ENCODE data around the gene CACHD1. TPM values are rescaled to one million over a fixed set of nuclear protein-coding genes. Genes with fewer than 3 reads are reported as not detected.

The CACHD1 gene
- total and polyA plus RNA-seq, 2 donors (not counting 1 experiment from before 2014, with no cell fraction given): 2.9 to 5.4 TPM

- Histone ChIP-seq H3K9me3 (ENCODE audit: control insufficient read depth, insufficient read depth, low read depth, low read length) (no peaks in the 10 kb centered on the region), H3K9ac (ENCODE audit: insufficient read depth, low read length) (no peak overlapping the region), H2AFZ (ENCODE audit: low read length) (no peak overlapping the region), H3K4me1 (ENCODE audit: control insufficient read depth, extremely low read depth, insufficient read depth, low read length) (peaks cover 10% of the 10 kb centered on the region), H3K36me3 (ENCODE audit: control insufficient read depth, insufficient read depth, low read length) (no peaks in the 10 kb centered on the region), H4K20me1 (ENCODE audit: control insufficient read depth, extremely low read depth, insufficient read depth, low read length) (no peaks in the 10 kb centered on the region), H3K79me2 (ENCODE audit: control insufficient read depth, insufficient read depth, low read length) (no peaks in the 10 kb centered on the region), H3K27ac (ENCODE audit: insufficient read depth, low read length) (no peak overlapping the region), H3K4me2 (ENCODE audit: extremely low read depth, insufficient read depth, low read length) (no peak overlapping the region), H3K27me3 (ENCODE audit: control insufficient read depth, insufficient read depth, low read length) (no peaks in the 10 kb centered on the region), H3K4me3 (replicated peaks in 1 of 4; ENCODE audit: control extremely low read depth in 1 of 4, insufficient read depth in 1 of 4, low read depth in 3 of 4, low read length in 4 of 4) (no peak overlapping the region)
- DNase-seq (ENCODE audit: low read depth in 2 of 2): no peak
- TF ChIP-seq EZH2 (IDR thresholded peaks at IDR 0.05; ENCODE audit: low read length, missing control alignments): no peak
- TF ChIP-seq CTCF (conservative IDR thresholded peaks at IDR 0.05 in 1 of 2, IDR thresholded peaks at IDR 0.05 in 1 of 2; ENCODE audit: low read depth in 1 of 2, low read length in 2 of 2): no peak
Observed at GRCh38 chr1:64526312-64526711, 56.4 kb downstream of the CACHD1 start.

- no peak overlapping the region for H3K27ac ChIP-seq (ENCODE audit: insufficient read depth, low read length)
- no peak overlapping the region for H3K4me3 ChIP-seq (replicated peaks in 1 of 4; ENCODE audit: control extremely low read depth in 1 of 4, insufficient read depth in 1 of 4, low read depth in 3 of 4, low read length in 4 of 4)
- DNase-seq (ENCODE audit: low read depth in 2 of 2): no peak
- no peaks in the 10 kb centered on the region for H3K9me3 ChIP-seq (ENCODE audit: control insufficient read depth, insufficient read depth, low read depth, low read length)
- H3K36me3 ChIP-seq (ENCODE audit: control insufficient read depth, insufficient read depth, low read length): no peaks in the 10 kb centered on the region
- H3K27me3 ChIP-seq (ENCODE audit: control insufficient read depth, insufficient read depth, low read length): no peaks in the 10 kb centered on the region
- no peak overlapping the region for H2AFZ ChIP-seq (ENCODE audit: low read length)
- no peaks in the 10 kb centered on the region for H3K79me2 ChIP-seq (ENCODE audit: control insufficient read depth, insufficient read depth, low read length)
- no peak for TF ChIP-seq CTCF (conservative IDR thresholded peaks at IDR 0.05 in 1 of 2, IDR thresholded peaks at IDR 0.05 in 1 of 2; ENCODE audit: low read depth in 1 of 2, low read length in 2 of 2)
- TF ChIP-seq EZH2 (IDR thresholded peaks at IDR 0.05; ENCODE audit: low read length, missing control alignments): no peak
- H4K20me1 ChIP-seq (ENCODE audit: control insufficient read depth, extremely low read depth, insufficient read depth, low read length): no peaks in the 10 kb centered on the region
- H3K9ac ChIP-seq (ENCODE audit: insufficient read depth, low read length): no peak overlapping the region
- H3K4me1 ChIP-seq (ENCODE audit: control insufficient read depth, extremely low read depth, insufficient read depth, low read length): peaks cover 10% of the 10 kb centered on the region
- no peak overlapping the region for H3K4me2 ChIP-seq (ENCODE audit: extremely low read depth, insufficient read depth, low read length)
Observed at GRCh38 chr1:64527165-64527564, 57.2 kb downstream of the CACHD1 start.

- TF ChIP-seq EZH2 (IDR thresholded peaks at IDR 0.05; ENCODE audit: low read length, missing control alignments): no peak
- Histone ChIP-seq H3K4me3 (replicated peaks in 1 of 4; ENCODE audit: control extremely low read depth in 1 of 4, insufficient read depth in 1 of 4, low read depth in 3 of 4, low read length in 4 of 4) (no peak overlapping the region), H4K20me1 (ENCODE audit: control insufficient read depth, extremely low read depth, insufficient read depth, low read length) (no peaks in the 10 kb centered on the region), H3K9ac (ENCODE audit: insufficient read depth, low read length) (no peak overlapping the region), H3K4me1 (ENCODE audit: control insufficient read depth, extremely low read depth, insufficient read depth, low read length) (peaks cover 10% of the 10 kb centered on the region), H3K9me3 (ENCODE audit: control insufficient read depth, insufficient read depth, low read depth, low read length) (no peaks in the 10 kb centered on the region), H2AFZ (ENCODE audit: low read length) (no peak overlapping the region), H3K36me3 (ENCODE audit: control insufficient read depth, insufficient read depth, low read length) (no peaks in the 10 kb centered on the region), H3K79me2 (ENCODE audit: control insufficient read depth, insufficient read depth, low read length) (no peaks in the 10 kb centered on the region), H3K27me3 (ENCODE audit: control insufficient read depth, insufficient read depth, low read length) (no peaks in the 10 kb centered on the region), H3K4me2 (ENCODE audit: extremely low read depth, insufficient read depth, low read length) (no peak overlapping the region), H3K27ac (ENCODE audit: insufficient read depth, low read length) (no peak overlapping the region)
- DNase-seq (ENCODE audit: low read depth in 2 of 2): no peak
Observed at GRCh38 chr1:64527786-64528185, 57.9 kb downstream of the CACHD1 start.
